ENCODE data around the gene AKAP6. TPM values are rescaled to one million over a fixed set of nuclear protein-coding genes. Genes with fewer than 3 reads are reported as not detected.

Gene AKAP6
- total RNA-seq, 1 donor from 2014 or later, result 5.1 TPM

DNA sequence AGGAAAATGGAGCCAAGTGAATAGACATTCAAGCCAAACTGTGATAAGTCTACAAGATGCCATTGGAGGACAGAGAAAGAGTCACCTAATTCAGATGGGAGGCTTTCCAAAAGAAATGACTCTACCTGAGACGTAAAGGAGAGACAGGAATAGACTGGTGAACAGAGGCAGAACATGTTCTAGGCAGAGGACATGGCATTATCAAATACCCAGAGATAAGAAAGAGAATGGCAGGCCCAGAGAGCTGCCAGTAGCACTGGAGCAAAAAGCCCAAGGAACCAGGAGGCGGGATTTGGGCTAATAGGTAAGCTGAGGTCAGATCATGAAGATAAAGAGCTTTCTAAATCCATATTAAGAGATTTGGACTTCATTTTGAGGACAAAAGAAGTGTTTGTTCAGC lies 207.1 kb downstream of the AKAP6 start:
- no peak for DNase-seq (ENCODE audit: low read depth)

DNA sequence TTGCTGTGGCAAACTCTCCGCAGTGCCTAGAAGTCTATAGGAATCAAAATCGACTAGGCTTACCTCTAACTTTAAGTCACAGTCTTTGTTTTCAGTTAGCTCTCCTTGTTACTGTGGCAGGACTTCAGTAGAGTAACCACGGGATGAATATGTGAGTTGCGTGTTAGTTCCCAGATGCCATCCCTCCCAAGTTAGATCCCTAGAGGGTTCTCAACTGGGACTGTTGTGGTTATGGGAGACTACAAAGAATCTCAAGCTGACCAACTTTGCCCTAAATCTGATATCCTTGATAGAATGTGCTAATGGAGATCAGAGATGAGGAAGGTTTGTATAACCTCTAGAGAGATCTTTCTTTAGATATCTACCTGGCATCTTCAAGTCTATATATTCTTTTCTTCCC lies 208.1 kb downstream of the AKAP6 start:
- DNase-seq (ENCODE audit: low read depth), result no peak

- DNase-seq (ENCODE audit: low read depth), result no peak
Observed at GRCh38 chr14:32542507-32542906, 213.4 kb downstream of the AKAP6 start.

GRCh38 chr14:32545095-32545494 lies 216.0 kb downstream of the AKAP6 start:
- peak; percentile 44 for DNase-seq (ENCODE audit: low read depth)

DNA sequence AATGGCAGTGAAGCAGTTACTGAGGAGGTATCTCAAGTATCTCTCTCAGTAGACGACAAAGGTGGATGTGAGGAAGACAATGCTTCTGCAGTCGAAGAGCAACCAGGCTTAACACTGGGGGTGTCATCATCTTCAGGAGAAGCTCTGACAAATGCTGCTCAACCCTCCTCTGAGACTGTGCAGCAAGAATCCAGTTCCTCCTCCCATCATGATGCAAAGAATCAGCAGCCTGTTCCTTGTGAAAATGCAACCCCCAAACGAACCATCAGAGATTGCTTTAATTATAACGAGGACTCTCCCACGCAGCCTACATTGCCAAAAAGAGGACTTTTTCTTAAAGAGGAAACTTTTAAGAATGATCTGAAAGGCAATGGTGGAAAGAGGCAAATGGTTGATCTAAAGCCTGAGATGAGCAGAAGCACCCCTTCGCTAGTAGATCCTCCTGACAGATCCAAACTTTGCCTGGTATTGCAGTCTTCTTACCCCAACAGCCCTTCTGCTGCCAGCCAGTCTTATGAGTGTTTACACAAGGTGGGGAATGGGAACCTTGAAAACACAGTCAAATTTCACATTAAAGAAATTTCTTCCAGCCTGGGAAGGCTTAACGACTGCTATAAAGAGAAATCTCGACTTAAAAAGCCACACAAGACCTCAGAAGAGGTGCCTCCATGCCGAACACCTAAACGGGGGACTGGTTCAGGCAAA lies 216.6 kb downstream of the AKAP6 start:
- no peak for DNase-seq (ENCODE audit: low read depth)

- DNase-seq (ENCODE audit: low read depth), result no peak
Observed at GRCh38 chr14:32546246-32546645, 217.1 kb downstream of the AKAP6 start.

DNA sequence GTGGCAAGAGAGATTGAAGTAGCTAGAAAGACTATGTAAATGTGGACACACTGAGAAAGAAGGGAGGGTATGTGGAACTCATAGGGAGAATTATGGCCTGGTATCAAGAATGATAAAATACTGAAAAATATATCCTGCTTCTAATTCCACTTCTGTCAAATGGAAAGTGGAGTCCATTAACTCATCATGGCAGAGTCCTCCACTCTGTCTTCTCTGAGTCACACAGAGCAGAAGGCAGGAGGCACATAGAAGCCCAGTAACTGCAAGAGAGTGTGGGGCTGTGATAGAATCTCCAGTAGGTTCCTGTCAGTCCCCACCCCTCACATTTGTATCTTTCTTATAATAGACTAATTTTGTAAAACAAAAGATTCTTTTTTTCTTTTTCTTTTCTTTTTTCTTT lies 223.7 kb downstream of the AKAP6 start:
- DNase-seq (ENCODE audit: low read depth), result no peak

DNA sequence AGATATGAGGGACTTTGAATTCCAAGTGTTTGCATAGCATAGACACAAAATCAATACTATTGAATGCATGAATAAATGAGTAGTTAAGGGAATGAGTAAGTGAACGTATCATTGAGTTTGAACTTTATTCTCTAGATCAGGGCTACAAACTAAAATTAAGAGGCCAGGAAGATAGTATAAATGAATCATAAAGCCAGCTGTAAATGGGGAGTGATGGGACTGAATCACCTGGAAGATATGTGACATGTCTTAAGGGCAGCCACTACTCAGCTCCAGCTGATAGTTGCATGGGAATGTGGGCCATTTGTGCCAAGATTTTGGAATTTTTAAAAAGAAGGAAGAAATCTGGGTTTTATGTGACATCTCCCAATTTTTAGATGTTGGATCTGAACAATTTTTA lies 229.9 kb downstream of the AKAP6 start:
- no peak for DNase-seq (ENCODE audit: low read depth)

- DNase-seq (ENCODE audit: low read depth), result no peak
Observed at GRCh38 chr14:32559590-32559989, 230.5 kb downstream of the AKAP6 start.

DNA sequence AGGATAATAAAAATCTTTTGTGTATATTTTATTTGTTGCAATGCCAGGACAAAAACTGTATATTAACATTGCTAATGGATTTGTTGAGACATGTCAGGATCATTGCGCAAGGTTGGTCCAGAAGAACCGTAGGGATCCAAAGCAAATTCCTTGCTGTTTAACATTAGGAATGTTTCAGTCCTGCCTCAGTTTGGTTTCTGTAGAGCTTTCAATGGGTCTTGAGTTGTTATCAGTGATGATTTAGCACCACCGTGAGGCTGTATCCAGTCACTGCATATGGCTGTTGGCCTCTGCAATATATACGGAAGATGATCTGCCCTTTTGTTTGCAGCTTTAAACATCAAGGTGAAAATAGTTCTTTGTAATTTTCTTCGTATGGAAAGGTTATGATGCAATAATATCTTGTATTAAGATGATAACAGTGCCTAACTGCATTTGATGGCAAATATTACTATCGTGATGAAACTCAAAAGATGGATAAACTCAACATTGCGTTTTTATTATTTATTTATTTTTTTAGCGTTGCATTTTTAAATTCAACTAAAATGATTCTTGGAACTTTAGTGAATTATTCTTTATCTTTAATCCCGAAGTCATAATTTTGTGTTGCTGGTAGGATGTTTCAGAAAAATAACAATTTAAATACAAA lies 231.2 kb downstream of the AKAP6 start:
- DNase-seq (ENCODE audit: low read depth), result peak; percentile 80

- peak; percentile 26 for DNase-seq (ENCODE audit: low read depth)
Observed at GRCh38 chr14:32561520-32561919, 232.4 kb downstream of the AKAP6 start.

DNA sequence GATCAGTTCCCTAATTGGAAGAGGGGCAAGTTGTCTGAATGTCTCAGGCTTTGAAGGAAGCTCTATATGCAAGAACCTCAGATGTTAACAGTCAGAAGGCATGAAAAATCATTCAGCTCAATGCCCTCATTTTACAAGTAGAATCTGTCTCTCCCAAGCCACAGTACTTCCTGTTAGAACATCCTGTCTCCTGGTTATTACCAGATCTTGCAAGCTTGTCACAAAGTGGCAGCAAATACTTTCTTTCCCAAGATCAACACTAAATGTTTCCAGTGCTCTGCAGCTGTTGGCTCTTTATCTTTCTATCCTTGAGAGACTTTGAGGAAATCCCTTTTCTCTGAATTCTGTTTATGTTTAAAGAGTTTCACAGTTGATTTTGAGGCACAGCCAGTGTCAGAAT lies 235.5 kb downstream of the AKAP6 start:
- peak; percentile 33 for DNase-seq (ENCODE audit: low read depth)

GRCh38 chr14:32565256-32565655 lies 236.2 kb downstream of the AKAP6 start:
- DNase-seq (ENCODE audit: low read depth), result no peak

GRCh38 chr14:32567543-32568384 lies 238.7 kb downstream of the AKAP6 start:
- peak; percentile 71 for DNase-seq (ENCODE audit: low read depth)

DNA sequence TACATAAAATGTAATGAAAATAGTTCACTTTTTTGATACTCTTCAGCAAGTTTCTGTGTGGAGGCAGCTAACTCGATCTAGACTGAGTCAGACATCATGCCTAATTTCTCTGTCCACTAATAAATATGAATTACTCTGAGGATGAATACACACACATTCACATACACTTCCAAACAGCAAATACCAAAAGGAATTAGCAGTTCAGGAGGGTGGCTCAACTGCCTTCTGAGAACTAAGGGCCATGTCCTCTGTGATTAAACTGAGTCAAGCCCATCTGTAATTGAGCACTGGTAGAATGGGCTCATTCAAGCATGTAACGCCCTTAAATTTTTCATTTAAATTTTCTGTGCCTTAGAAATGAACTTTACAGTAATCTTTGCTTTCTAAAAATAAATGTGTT lies 242.5 kb downstream of the AKAP6 start:
- no peak for DNase-seq (ENCODE audit: low read depth)

- DNase-seq (ENCODE audit: low read depth), result peak; percentile 33
Observed at GRCh38 chr14:32571995-32572866, 243.1 kb downstream of the AKAP6 start.

DNA sequence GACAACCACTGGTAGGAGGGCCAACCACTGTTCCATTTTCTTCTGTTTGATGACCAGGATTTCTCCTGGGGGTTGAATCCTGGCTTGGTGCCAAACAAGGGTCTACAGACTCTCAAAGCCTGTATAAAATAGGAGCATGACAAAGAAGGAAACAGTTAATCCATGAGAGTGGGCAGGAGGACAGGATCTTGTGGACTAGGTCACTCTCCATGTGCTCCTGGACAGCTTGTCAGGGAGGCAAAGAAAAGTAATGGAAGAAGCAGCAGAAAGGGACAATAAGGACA lies 243.7 kb downstream of the AKAP6 start:
- DNase-seq (ENCODE audit: low read depth), result no peak

GRCh38 chr14:32574269-32574668 lies 245.2 kb downstream of the AKAP6 start:
- DNase-seq (ENCODE audit: low read depth), result no peak

GRCh38 chr14:32576088-32576795 lies 247.1 kb downstream of the AKAP6 start:
- DNase-seq (ENCODE audit: low read depth), result peak; percentile 35

- no peak for DNase-seq (ENCODE audit: low read depth)
Observed at GRCh38 chr14:32576977-32577376, 247.9 kb downstream of the AKAP6 start.

DNA sequence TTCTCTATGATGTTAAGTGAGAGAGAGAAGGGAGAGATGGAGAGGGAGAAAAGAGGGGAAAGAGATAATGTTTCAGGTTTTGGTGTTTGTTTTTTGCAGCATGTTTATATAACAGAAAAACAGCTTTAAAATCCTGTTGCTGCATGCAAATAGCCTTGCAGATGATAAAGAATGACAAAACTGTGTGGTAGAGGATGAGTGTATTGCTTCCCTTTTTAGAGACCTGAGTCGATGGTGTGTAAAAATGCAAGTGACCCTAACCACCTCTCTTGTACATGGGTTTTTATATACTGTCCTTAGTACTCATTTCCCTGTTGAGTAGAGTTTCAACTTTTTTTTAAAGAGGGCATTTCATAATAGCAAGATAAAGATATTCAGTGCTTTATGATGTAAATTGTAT lies 249.1 kb downstream of the AKAP6 start:
- DNase-seq (ENCODE audit: low read depth), result no peak

All from renal cortical epithelial cell (primary cell).